BLaER1 treated with 17β-estradiol and CSF1 and Interleukin-3, amounts not matched to agents 10 nM and 100 nM (cell line): ENCODE data around the gene DUSP7.
"Not testable (repeated sequence)": the region's sequence is repeated elsewhere in the genome, so short reads cannot be mapped to it uniquely, and the experiment has no call there.

ENCODE experiments used
- H3K27ac ChIP-seq, 11 experiments: shearing (Covaris generic); formaldehyde crosslinking; 2 replicates each; pipeline ENCODE4 v1.8.1; 2022
- H3K27me3 ChIP-seq, 11 experiments: shearing (Covaris generic); formaldehyde crosslinking; 2 replicates each; pipeline ENCODE4 v1.8.1; 2022
- H3K36me3 ChIP-seq, 11 experiments: shearing (Covaris generic); formaldehyde crosslinking; 2 replicates each; pipeline ENCODE4 v1.8.1; 2022
- H3K4me1 ChIP-seq, 10 experiments: shearing (Covaris generic); formaldehyde crosslinking; 2 replicates each; pipeline ENCODE4 v1.8.1; 2022
- H3K4me2 ChIP-seq, 11 experiments: shearing (Covaris generic); formaldehyde crosslinking; 2 replicates each; pipeline ENCODE4 v1.8.1; 2022
- H3K4me3 ChIP-seq, 10 experiments: shearing (Covaris generic); formaldehyde crosslinking; 2 replicates each; pipeline ENCODE4 v1.8.1; 2022
- H3K9ac ChIP-seq, 11 experiments: shearing (Covaris generic); formaldehyde crosslinking; 2 replicates each; pipeline ENCODE4 v1.8.1; 2022
- H3K9me3 ChIP-seq, 11 experiments: shearing (Covaris generic); formaldehyde crosslinking; replicated peaks in 1 of 11; 2 replicates each; pipeline ENCODE4 v1.8.1; 2022
- H4K20me1 ChIP-seq, 11 experiments: shearing (Covaris generic); formaldehyde crosslinking; 2 replicates each; pipeline ENCODE4 v1.8.1; 2022
- Cebpa-rat ChIP-seq, 11 experiments: shearing (Covaris generic); IDR thresholded peaks; 2 replicates each; pipeline ENCODE4 v1.8.1; 2022

Gene DUSP7

DNA sequence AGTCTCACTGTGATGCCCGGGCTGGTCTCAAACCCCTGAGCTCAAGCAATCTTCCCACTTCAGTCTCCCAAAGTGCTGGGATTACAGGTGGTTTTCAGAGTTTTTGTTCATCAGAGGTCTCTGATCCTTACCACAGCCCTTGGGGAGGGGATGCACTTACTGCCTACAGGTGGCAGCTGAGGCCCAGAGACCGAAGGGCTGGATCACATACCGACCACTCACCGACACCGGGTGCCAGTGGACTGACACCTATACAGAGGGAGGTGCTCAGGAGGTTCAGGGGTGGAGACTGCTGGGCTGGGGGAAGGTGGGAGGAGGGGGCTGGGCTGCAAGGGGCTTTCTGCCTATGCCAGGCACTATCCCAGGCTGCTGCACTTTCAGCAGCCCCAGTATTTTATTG lies 19.5 kb downstream of the DUSP7 start:
- H4K20me1 ChIP-seq, result no peaks in the 10 kb centered on the region

DNA sequence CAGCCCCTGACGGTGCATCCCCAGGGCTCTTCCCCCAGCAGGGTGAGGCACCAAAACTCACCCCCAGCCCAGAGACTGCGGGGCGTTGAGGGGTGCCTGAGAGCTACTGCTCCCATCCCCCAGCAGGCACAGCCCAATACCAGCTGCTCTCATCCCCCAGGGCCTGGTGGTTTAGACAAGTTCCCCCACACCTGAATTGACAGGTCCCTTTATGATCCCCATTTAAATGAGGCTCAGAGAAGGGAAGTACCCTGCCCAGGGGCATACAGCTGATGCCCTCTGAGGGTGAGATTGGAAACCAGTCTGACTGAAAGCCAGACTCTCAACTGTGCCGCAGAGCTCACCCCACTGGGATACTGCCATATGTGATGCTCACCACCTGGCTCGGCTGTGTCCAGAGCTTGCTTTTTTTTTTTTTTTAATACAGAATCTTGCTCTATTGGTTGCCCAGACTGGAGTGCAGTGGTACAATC lies 20.1 kb downstream of the DUSP7 start:
- Histone ChIP-seq H4K20me1 (no peaks in the 10 kb centered on the region), H3K27ac (no peak overlapping the region), H3K4me1 (peaks cover 0 to 49% (median 30%) of the 10 kb centered on the region in 10 experiments; a peak in 15 of 20 replicates), H3K9me3 (peaks cover 0 to 10% (median 0%) of the 10 kb centered on the region in 11 experiments; a peak in 3 of 22 replicates), H3K4me2 (peak overlapping the region in 8 of 11 experiments; percentile 19 to 66 (median 58); a peak in 14 of 22 replicates), H3K27me3 (no peaks in the 10 kb centered on the region), H3K4me3 (no peak overlapping the region), H3K36me3 (no peaks in the 10 kb centered on the region), H3K9ac (peak overlapping the region in 2 of 11 experiments; percentile 0 to 6; a peak in 3 of 22 replicates)
- no peak for TF ChIP-seq Cebpa-rat (IDR thresholded peaks at IDR 0.05)

More for the DNA sequence above, 19.5 kb downstream of the DUSP7 start:
- no peaks in the 10 kb centered on the region for H3K36me3 ChIP-seq
- no peaks in the 10 kb centered on the region for H3K27me3 ChIP-seq
- TF ChIP-seq Cebpa-rat (IDR thresholded peaks at IDR 0.05), result no peak
- H3K9me3 ChIP-seq, result peaks cover 0 to 4% (median 0%) of the 10 kb centered on the region in 11 experiments; a peak in 3 of 22 replicates
- H3K9ac ChIP-seq, result no peak overlapping the region; a peak in 1 of 22 replicates
- H3K4me1 ChIP-seq, result peaks cover 0 to 49% (median 34%) of the 10 kb centered on the region in 10 experiments; a peak in 15 of 20 replicates
- peak overlapping the region in 8 of 11 experiments; percentile 19 to 66 (median 58); a peak in 12 of 22 replicates for H3K4me2 ChIP-seq
- no peak overlapping the region for H3K4me3 ChIP-seq
- no peak overlapping the region for H3K27ac ChIP-seq

DNA sequence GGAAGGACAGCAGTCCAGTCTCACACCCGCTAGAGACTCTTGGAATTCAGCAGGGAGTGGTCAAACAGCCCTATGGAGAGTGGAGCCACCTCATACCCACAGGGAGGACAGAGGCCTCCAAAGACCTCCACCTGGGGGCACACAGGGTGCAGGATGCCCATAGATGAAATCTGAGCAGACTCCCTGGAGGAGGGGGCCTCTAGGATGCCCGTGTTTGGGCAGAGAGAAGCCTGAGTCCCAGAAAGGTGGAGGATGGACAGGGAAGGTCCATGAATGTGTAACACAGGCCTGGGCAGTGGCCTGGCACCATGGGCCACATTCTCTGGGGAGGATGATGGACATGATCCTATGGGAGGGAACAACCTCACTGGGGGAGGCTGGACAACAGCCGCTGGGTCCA lies 21.7 kb downstream of the DUSP7 start:
- H3K4me2 ChIP-seq, result no peak overlapping the region
- no peaks in the 10 kb centered on the region for H4K20me1 ChIP-seq
- no peak overlapping the region for H3K9ac ChIP-seq
- no peaks in the 10 kb centered on the region for H3K36me3 ChIP-seq
- no peak overlapping the region for H3K4me3 ChIP-seq
- no peaks in the 10 kb centered on the region for H3K27me3 ChIP-seq
- peaks cover 0 to 15% (median 0%) of the 10 kb centered on the region in 11 experiments; a peak in 3 of 22 replicates for H3K9me3 ChIP-seq
- peaks cover 0 to 52% (median 31%) of the 10 kb centered on the region in 10 experiments; a peak in 14 of 20 replicates for H3K4me1 ChIP-seq
- no peak for TF ChIP-seq Cebpa-rat (IDR thresholded peaks at IDR 0.05)
- no peak overlapping the region for H3K27ac ChIP-seq

DNA sequence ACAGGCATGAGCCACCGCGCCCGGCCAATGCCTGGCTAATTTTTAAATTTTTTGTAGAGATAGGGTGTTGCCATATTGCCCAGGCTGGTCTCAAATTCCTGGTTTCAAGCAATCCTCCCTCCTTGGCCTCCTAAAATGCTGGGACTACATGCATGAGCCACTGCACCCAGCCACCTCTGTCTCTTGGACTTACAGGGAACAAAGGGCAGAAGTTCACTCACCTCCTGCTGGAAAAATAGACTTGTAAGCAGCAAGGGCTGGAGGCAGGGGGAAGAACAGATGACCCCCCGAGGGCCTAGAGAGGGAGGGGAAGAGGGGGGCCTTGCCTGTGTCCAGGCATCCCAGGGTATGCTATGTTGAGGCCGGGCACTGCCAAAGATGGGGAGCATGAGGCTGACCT lies 22.2 kb downstream of the DUSP7 start:
- TF ChIP-seq Cebpa-rat (IDR thresholded peaks at IDR 0.05), result no peak
- no peaks in the 10 kb centered on the region for H4K20me1 ChIP-seq

DNA sequence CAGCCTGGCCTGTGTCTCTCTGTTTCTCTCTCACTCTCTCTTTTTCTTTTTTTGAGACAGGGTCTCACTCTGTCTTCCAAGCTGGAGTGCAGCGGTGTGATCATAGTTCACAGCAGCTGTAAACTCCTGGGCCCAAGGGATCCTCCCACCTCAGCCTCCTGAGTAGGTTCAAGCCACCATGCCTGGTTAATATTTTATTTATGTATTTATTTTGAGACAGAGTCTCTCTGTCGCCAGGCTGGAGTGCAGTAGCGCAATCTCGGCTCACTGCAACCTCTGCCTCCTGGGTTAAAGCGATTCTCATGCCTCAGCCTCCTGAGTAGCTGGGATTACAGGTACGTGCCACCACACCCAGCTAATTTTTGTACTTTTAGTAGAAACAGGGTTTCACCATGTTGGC lies 22.6 kb downstream of the DUSP7 start:
- H3K4me1 ChIP-seq, result peaks cover 4 to 60% (median 39%) of the 10 kb centered on the region in 10 experiments
- H3K4me2 ChIP-seq, H3K27ac ChIP-seq, H3K36me3 ChIP-seq, H4K20me1 ChIP-seq, H3K27me3 ChIP-seq, H3K9ac ChIP-seq, H3K4me3 ChIP-seq: not testable (repeated sequence)
- H3K9me3 ChIP-seq, result peaks cover 0 to 15% (median 0%) of the 10 kb centered on the region in 11 experiments; a peak in 3 of 22 replicates

More for the DNA sequence above, 22.2 kb downstream of the DUSP7 start:
- Histone ChIP-seq H3K9ac (no peak overlapping the region), H3K4me2 (no peak overlapping the region), H3K27ac (no peak overlapping the region), H3K4me1 (peaks cover 0 to 56% (median 35%) of the 10 kb centered on the region in 10 experiments; a peak in 17 of 20 replicates), H3K4me3 (no peak overlapping the region), H3K9me3 (peaks cover 0 to 15% (median 0%) of the 10 kb centered on the region in 11 experiments; a peak in 3 of 22 replicates), H3K27me3 (no peaks in the 10 kb centered on the region), H3K36me3 (no peaks in the 10 kb centered on the region)

DNA sequence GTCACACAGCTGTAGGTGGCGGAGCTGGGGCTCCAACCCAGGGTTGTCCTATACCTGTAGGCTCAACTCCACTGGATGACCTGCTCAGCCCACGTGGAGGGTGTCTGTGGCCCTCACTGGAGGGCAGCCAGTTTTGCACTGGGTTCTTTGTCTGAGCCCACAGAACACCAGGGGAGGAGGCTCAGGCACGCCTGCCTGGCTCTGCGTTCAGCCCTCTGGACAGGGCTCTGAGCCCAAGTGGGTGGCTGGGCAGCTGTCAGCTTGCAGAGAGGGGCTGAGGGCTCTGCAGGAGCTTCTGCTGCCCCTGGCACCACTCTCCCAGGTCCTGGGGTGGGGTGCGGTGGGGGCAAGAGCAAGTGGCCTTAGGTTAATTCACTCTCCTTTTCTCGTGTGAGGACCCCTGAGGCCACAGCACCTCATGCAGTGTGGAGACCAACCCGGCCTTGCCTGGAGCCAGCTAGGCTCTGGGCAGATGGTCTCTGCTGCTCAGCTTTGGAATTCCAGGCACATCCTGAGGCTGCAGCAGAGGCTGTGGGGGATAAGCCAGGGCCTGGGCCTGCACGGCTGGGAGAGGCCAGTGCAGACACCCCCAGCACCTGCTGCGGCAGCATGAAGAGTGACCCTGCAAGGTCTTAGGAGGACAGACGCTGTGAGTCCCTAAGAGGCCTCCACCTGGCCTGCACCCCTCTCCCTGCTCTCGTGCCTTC lies 23.5 kb downstream of the DUSP7 start:
- TF ChIP-seq Cebpa-rat (IDR thresholded peaks at IDR 0.05), result no peak
- H3K36me3 ChIP-seq, result no peaks in the 10 kb centered on the region
- no peaks in the 10 kb centered on the region for H3K27me3 ChIP-seq
- no peak overlapping the region; a peak in 1 of 22 replicates for H3K4me2 ChIP-seq
- H3K27ac ChIP-seq, result no peak overlapping the region
- H4K20me1 ChIP-seq, result no peaks in the 10 kb centered on the region
- no peak overlapping the region for H3K4me3 ChIP-seq
- no peak overlapping the region for H3K9ac ChIP-seq
- H3K4me1 ChIP-seq, result peaks cover 9 to 62% (median 42%) of the 10 kb centered on the region in 10 experiments
- H3K9me3 ChIP-seq, result peaks cover 0 to 15% (median 0%) of the 10 kb centered on the region in 11 experiments; a peak in 3 of 22 replicates

DNA sequence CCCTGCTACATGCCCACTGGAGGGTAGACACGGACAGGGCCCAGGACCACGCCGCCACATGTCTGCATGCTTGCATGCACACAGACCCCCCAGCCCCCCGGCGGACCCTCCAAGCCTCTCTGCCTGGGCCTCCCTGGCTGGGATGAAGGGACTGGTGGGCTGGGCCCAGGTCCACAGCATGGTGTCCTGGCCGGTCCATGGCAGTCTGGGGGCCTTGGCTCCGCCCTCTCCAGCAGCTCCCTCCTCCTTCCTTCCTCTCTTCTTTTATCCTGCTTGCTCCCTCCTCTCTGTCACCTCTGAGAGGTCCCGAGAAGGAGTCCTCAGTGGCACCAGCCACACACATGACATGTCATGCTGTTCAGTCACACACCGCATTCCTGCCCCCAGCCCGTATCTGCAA lies 24.5 kb downstream of the DUSP7 start:
- peaks cover 9 to 60% (median 35%) of the 10 kb centered on the region in 10 experiments for H3K4me1 ChIP-seq
- H3K4me3 ChIP-seq, result no peak overlapping the region

DNA sequence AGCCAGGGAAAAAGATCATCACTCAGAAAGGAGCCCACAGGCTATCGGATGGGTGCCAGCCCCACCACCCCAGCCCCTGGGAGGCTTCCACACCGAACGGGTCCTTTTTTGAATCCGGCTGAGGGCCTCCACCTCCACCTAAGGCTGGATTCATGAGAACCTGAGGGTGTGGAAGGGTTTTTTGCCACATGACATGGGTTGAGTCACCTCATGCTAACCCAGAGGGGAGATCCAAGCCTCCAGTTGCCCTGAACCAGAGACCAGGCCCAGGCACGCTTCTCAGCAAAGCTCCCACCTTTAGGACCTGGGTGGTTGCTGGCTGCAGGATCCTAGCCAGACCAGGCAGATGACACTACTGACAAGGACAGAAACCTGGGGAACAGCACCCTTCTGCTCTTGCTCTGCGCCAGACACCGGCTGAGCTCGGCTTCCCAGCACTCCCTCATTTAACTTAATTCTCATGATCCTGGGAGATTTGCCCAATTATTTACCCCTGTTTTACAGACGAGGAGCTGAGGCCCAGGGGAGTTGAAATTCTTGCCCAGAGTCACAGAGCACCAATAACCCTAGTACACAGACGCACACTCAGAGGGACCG lies 25.6 kb downstream of the DUSP7 start:
- Histone ChIP-seq H3K27ac (no peak overlapping the region), H3K4me1 (peaks cover 9 to 57% (median 31%) of the 10 kb centered on the region in 10 experiments), H4K20me1 (no peaks in the 10 kb centered on the region), H3K9ac (no peak overlapping the region), H3K36me3 (no peaks in the 10 kb centered on the region), H3K27me3 (no peaks in the 10 kb centered on the region), H3K4me3 (no peak overlapping the region), H3K9me3 (peaks cover 0 to 15% (median 0%) of the 10 kb centered on the region in 11 experiments; a peak in 3 of 22 replicates), H3K4me2 (no peak overlapping the region)
- no peak for TF ChIP-seq Cebpa-rat (IDR thresholded peaks at IDR 0.05)

More for the DNA sequence above, 24.5 kb downstream of the DUSP7 start:
- TF ChIP-seq Cebpa-rat (IDR thresholded peaks at IDR 0.05), result no peak
- H3K9ac ChIP-seq, result no peak overlapping the region
- no peaks in the 10 kb centered on the region for H3K36me3 ChIP-seq
- H3K9me3 ChIP-seq, result peaks cover 0 to 15% (median 0%) of the 10 kb centered on the region in 11 experiments; a peak in 3 of 22 replicates
- H4K20me1 ChIP-seq, result no peaks in the 10 kb centered on the region
- H3K27ac ChIP-seq, result no peak overlapping the region
- no peaks in the 10 kb centered on the region for H3K27me3 ChIP-seq
- peak overlapping the region in 3 of 11 experiments; percentile 15 to 30 (median 29); a peak in 2 of 22 replicates for H3K4me2 ChIP-seq

DNA sequence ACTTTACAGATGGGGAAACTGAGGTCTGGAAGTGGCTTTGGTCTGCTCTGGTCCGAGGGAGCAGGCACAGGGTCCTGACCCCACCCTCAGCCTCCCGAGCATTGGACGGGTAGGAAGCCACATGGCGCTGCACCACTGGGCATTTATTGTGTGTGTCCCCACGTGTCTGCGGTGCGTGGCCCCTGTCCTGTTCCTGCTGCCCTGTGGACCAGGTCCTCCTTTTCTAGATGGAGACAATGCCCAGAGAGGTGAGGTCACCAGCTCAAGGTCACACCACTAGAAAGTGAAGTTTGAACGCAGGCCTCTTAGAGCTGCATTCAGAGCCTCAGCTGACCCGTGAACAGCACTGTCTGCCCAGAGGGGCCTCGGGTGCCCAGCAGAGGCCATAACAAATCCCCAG lies 26.8 kb downstream of the DUSP7 start:
- Histone ChIP-seq H3K4me1 (peaks cover 20 to 63% (median 41%) of the 10 kb centered on the region in 10 experiments), H3K36me3 (no peaks in the 10 kb centered on the region), H3K9me3 (peaks cover 0 to 15% (median 0%) of the 10 kb centered on the region in 11 experiments; a peak in 3 of 22 replicates), H4K20me1 (no peaks in the 10 kb centered on the region), H3K27me3 (no peaks in the 10 kb centered on the region), H3K4me3 (no peak overlapping the region), H3K4me2 (peak overlapping the region in 10 of 11 experiments; percentile 22 to 76 (median 62); a peak in 11 of 22 replicates), H3K27ac (peak overlapping the region in 1 of 11 experiments; percentile 10; a peak in 1 of 22 replicates), H3K9ac (no peak overlapping the region)
- no peak for TF ChIP-seq Cebpa-rat (IDR thresholded peaks at IDR 0.05)
